ENCODE results near the gene TRIM47. TPM values are rescaled to one million over a fixed set of nuclear protein-coding genes. Genes with fewer than 3 reads are reported as not detected.

Gene TRIM47
- total RNA-seq, 2 donors from 2014 or later, result 11.5 to 26.2 TPM

Other genes with a start within 250 kb of the TRIM47 start
- gene SMIM5, start 245.1 kb downstream of the TRIM47 start, total RNA-seq, result under 1 TPM; 0.06 to 0.32 TPM
- 10 to 100 TPM; 35.1 to 47.4 TPM for gene RECQL5, start 211.4 kb downstream of the TRIM47 start, total RNA-seq
- gene SAP30BP, start 211.2 kb downstream of the TRIM47 start, total RNA-seq, result 10 to 100 TPM; 76.3 to 78.8 TPM
- gene ITGB4, start 157.1 kb downstream of the TRIM47 start, total RNA-seq, result 1 to 10 TPM in 1 of 2 donors, under 1 TPM in 1; 0.76 to 1.1 TPM
- 10 to 100 TPM; 54.7 to 74.8 TPM for gene GALK1, start 113.4 kb downstream of the TRIM47 start, total RNA-seq
- gene UNK, start 93.8 kb downstream of the TRIM47 start, total RNA-seq, result 10 to 100 TPM; 15.3 to 29.3 TPM
- gene UNC13D, start 34.2 kb downstream of the TRIM47 start, total RNA-seq, result 100 to 1,000 TPM; 128 to 143 TPM
- 100 to 1,000 TPM in 1 of 2 donors, 10 to 100 TPM in 1; 78.2 to 144 TPM for gene WBP2, start 23.2 kb downstream of the TRIM47 start, total RNA-seq
- gene TRIM65, start 18.4 kb upstream of the TRIM47 start, total RNA-seq, result 10 to 100 TPM; 16.2 to 31.9 TPM
- gene MRPL38, start 26.3 kb upstream of the TRIM47 start, total RNA-seq, result 100 to 1,000 TPM; 101 to 105 TPM
- gene FBF1, start 62.5 kb upstream of the TRIM47 start, total RNA-seq, result 10 to 100 TPM; 13.3 to 20.6 TPM
- gene ACOX1, start 100.6 kb upstream of the TRIM47 start, total RNA-seq, result 10 to 100 TPM; 31.3 to 42.1 TPM
- 10 to 100 TPM; 13.4 to 20.5 TPM for gene TEN1, start 100.7 kb upstream of the TRIM47 start, total RNA-seq
- gene CDK3, start 122.3 kb upstream of the TRIM47 start, total RNA-seq, result 1 to 10 TPM; 6.9 to 8.3 TPM
- 1 to 10 TPM in 1 of 2 donors, under 1 TPM in 1; 0.34 to 1.5 TPM for gene EVPL, start 148.7 kb upstream of the TRIM47 start, total RNA-seq
- 100 to 1,000 TPM in 1 of 2 donors, 10 to 100 TPM in 1; 78.8 to 162 TPM for gene SRP68, start 193.9 kb upstream of the TRIM47 start, total RNA-seq
- 10 to 100 TPM in 1 of 2 donors, 1 to 10 TPM in 1; 6.2 to 14.6 TPM for gene GALR2, start 196.2 kb upstream of the TRIM47 start, total RNA-seq
- gene ZACN, start 200.6 kb upstream of the TRIM47 start, total RNA-seq, result 10 to 100 TPM in 1 of 2 donors, 1 to 10 TPM in 1; 6.8 to 15.7 TPM
- 10 to 100 TPM; 85.0 to 91.9 TPM for gene EXOC7, start 225.2 kb upstream of the TRIM47 start, total RNA-seq